SK-N-SH (cell line): ENCODE measurements around the gene RAB40A. TPM values are rescaled to one million over a fixed set of nuclear protein-coding genes. Genes with fewer than 3 reads are reported as not detected.

ENCODE experiments used
- CTCF ChIA-PET: fragments of 300-600, 350-600 bp; formaldehyde crosslinking; extraction: SDS; loops from one replicate; lab custom pipeline; 2021; lab: Yijun Ruan, JAX
- POLR2A ChIA-PET: fragments of 350-600 bp; sonication (Branson Sonifier 250); formaldehyde crosslinking; extraction: SDS; loops from one replicate; lab custom pipeline; 2020; ENCODE audit warnings: antibody characterized with exemption, inconsistent platforms; lab: Yijun Ruan, JAX
- DNase-seq: peaks from one replicate; pipeline ENCODE4 v3.0.0; 2012
- H2AFZ ChIP-seq: fragments of 200-600 bp; sonication (generic); 2 replicates; pipeline ENCODE4 v1.8.1; 2016; ENCODE audit warnings: antibody characterized with exemption, mild to moderate bottlenecking, low read depth
- H3F3A ChIP-seq: fragments of 200-600 bp; sonication (generic); replicated peaks from 2 replicates; pipeline ENCODE3; 2016; ENCODE audit warnings: antibody characterized with exemption, mild to moderate bottlenecking; ENCODE audit not compliant: insufficient read depth
- H3K27ac ChIP-seq, 2 experiments: fragments of 200-500 bp in 1 of 2; fragments of 200-600 bp in 1 of 2; sonication (Bioruptor generic) in 1 of 2; sonication (generic), shearing (Covaris generic) in 1 of 2; 2 replicates each; pipeline versions ENCODE4 v1.5.1 to v1.6.1; 2014 to 2016; ENCODE audit warnings: low read depth in 2 of 2, inconsistent platforms in 1 of 2, low read length in 1 of 2, mild to moderate bottlenecking in 1 of 2, mixed read lengths in 1 of 2
- H3K27me3 ChIP-seq: fragments of 200-600 bp; sonication (generic), shearing (Covaris generic); 2 replicates; pipeline ENCODE4 v1.6.1; 2016; ENCODE audit warnings: mixed run types; ENCODE audit not compliant: insufficient read depth
- H3K36me3 ChIP-seq, 2 experiments: fragments of 200-500 bp in 1 of 2; fragments of 200-600 bp in 1 of 2; sonication (Bioruptor generic) in 1 of 2; sonication (generic) in 1 of 2; replicated peaks in 1 of 2; 2 replicates each; pipeline versions ENCODE3 to v1.5.1; 2014 to 2016; ENCODE audit warnings: low read length in 1 of 2, mild to moderate bottlenecking in 1 of 2; ENCODE audit not compliant: insufficient read depth in 2 of 2, control insufficient read depth in 1 of 2
- H3K4me1 ChIP-seq, 2 experiments: fragments of 200-500 bp in 1 of 2; fragments of 200-600 bp in 1 of 2; sonication (Bioruptor generic) in 1 of 2; sonication (generic), shearing (Covaris generic) in 1 of 2; 2 replicates each; pipeline versions ENCODE4 v1.5.1 to v1.6.1; 2014 to 2016; ENCODE audit warnings: low read depth in 1 of 2, low read length in 1 of 2, mixed run types in 1 of 2; ENCODE audit not compliant: insufficient read depth in 2 of 2, control insufficient read depth in 1 of 2
- H3K4me2 ChIP-seq: fragments of 200-600 bp; sonication (generic), shearing (Covaris generic); 2 replicates; pipeline ENCODE4 v1.6.1; 2017; ENCODE audit warnings: mixed run types
- H3K4me3 ChIP-seq, 2 experiments: fragments of 200-500 bp in 1 of 2; fragments of 200-600 bp in 1 of 2; sonication (Bioruptor generic) in 1 of 2; sonication (generic), shearing (Covaris generic) in 1 of 2; 2 replicates each; pipeline versions ENCODE4 v1.5.1 to v1.8.1; 2014 to 2016; ENCODE audit warnings: low read depth in 2 of 2, inconsistent platforms in 1 of 2, low read length in 1 of 2, mild to moderate bottlenecking in 1 of 2, mixed read lengths in 1 of 2, moderate library complexity in 1 of 2
- H3K79me2 ChIP-seq: fragments of 200-600 bp; sonication (generic); 2 replicates; pipeline ENCODE4 v1.8.1; 2017; ENCODE audit warnings: mild to moderate bottlenecking; ENCODE audit not compliant: insufficient read depth
- H3K9ac ChIP-seq: fragments of 200-600 bp; sonication (generic); 2 replicates; pipeline ENCODE4 v1.6.1; 2017; ENCODE audit warnings: mixed run types
- H3K9me2 ChIP-seq: fragments of 200-600 bp; sonication (generic); 2 replicates; pipeline ENCODE4 v1.6.1; 2017; ENCODE audit warnings: mixed run types
- H3K9me3 ChIP-seq: fragments of 200-600 bp; sonication (generic); 2 replicates; pipeline ENCODE4 v1.6.1; 2017; ENCODE audit warnings: mixed run types, mild to moderate bottlenecking, moderate library complexity
- H4K20me1 ChIP-seq: fragments of 200-600 bp; sonication (generic); 2 replicates; pipeline ENCODE4 v1.6.1; 2017; ENCODE audit warnings: mild to moderate bottlenecking, mixed run types; ENCODE audit not compliant: insufficient read depth
- ELF1 ChIP-seq: IDR thresholded peaks from 2 replicates; pipeline ENCODE4 v1.4.0; 2012
- EZH2phosphoT487 ChIP-seq: fragments of 200-600 bp; sonication (generic); IDR thresholded peaks from 2 replicates; pipeline ENCODE4 v1.6.1; 2017; ENCODE audit warnings: low read depth, mixed run types, mild to moderate bottlenecking, antibody characterized with exemption, moderate library complexity, borderline replicate concordance
- FOSL2 ChIP-seq: IDR thresholded peaks from 2 replicates; pipeline ENCODE4 v1.4.0; 2012; ENCODE audit warnings: low read depth, mild to moderate bottlenecking, moderate library complexity, borderline replicate concordance
- FOXJ3 ChIP-seq: sonication (generic); formaldehyde crosslinking; IDR thresholded peaks from 2 replicates; pipeline ENCODE4 v1.5.1; 2020; ENCODE audit warnings: mild to moderate bottlenecking, missing genetic modification reagents
- FOXM1 ChIP-seq: IDR thresholded peaks from 2 replicates; pipeline ENCODE4 v1.4.0; 2012; ENCODE audit warnings: low read depth, mild to moderate bottlenecking
- GABPA ChIP-seq: IDR thresholded peaks from 2 replicates; pipeline ENCODE4 v1.4.0; 2012; ENCODE audit warnings: low read depth, mild to moderate bottlenecking
- GATA2 ChIP-seq: sonication (generic); formaldehyde crosslinking; IDR thresholded peaks from 2 replicates; pipeline ENCODE4 v1.5.0; 2020; ENCODE audit warnings: mild to moderate bottlenecking, missing genetic modification reagents
- JUND ChIP-seq: IDR thresholded peaks from 2 replicates; pipeline ENCODE4 v1.4.0; 2012
- MAX ChIP-seq: IDR thresholded peaks from 2 replicates; pipeline ENCODE4 v1.4.0; 2012; ENCODE audit warnings: low read depth
- MXI1 ChIP-seq: IDR thresholded peaks from 2 replicates; pipeline ENCODE4 v1.6.1; 2012; ENCODE audit warnings: mild to moderate bottlenecking, low read depth, low read length, improper control_type of control experiment
- NFIC ChIP-seq: IDR thresholded peaks from 2 replicates; pipeline ENCODE4 v1.4.0; 2012; ENCODE audit warnings: borderline replicate concordance
- NRF1 ChIP-seq: IDR thresholded peaks from 2 replicates; pipeline ENCODE4 v1.6.1; 2012; ENCODE audit warnings: low read depth, mild to moderate bottlenecking, low read length
- POLR2AphosphoS5 ChIP-seq: IDR thresholded peaks from 2 replicates; pipeline ENCODE4 v1.6.1; 2012; ENCODE audit warnings: low read depth, low read length
- RAD21 ChIP-seq: IDR thresholded peaks from 2 replicates; pipeline ENCODE4 v1.6.1; 2012; ENCODE audit warnings: mild to moderate bottlenecking, low read length
- SIN3A ChIP-seq: IDR thresholded peaks from 2 replicates; pipeline ENCODE4 v1.6.1; 2012; ENCODE audit warnings: low read depth, mild to moderate bottlenecking, low read length, moderate library complexity, borderline replicate concordance
- SMC3 ChIP-seq: IDR thresholded peaks from 2 replicates; pipeline ENCODE4 v1.6.1; 2012; ENCODE audit warnings: low read depth, low read length, improper control_type of control experiment
- TAF1 ChIP-seq: IDR thresholded peaks from 2 replicates; pipeline ENCODE4 v1.6.1; 2012; ENCODE audit warnings: low read depth, mild to moderate bottlenecking, low read length, moderate library complexity, borderline replicate concordance
- TCF12 ChIP-seq: IDR thresholded peaks from 2 replicates; pipeline ENCODE4 v1.4.0; 2012
- TEAD4 ChIP-seq: IDR thresholded peaks from 2 replicates; pipeline ENCODE4 v1.4.0; 2012; ENCODE audit warnings: mild to moderate bottlenecking, borderline replicate concordance; ENCODE audit not compliant: insufficient read depth
- WGBS: methylation state at CpG from one replicate; pipeline ENCODE4 v1.1.6; 2017; ENCODE audit warnings: low lambda C conversion rate; 5-methylcytosine and 5-hydroxymethylcytosine counted together
- polyA plus RNA-seq, 3 experiments: library from polyadenylated mRNA; depleted of rRNA; stranded (reverse); fragments of >200 nt; gene quantifications; 2 replicates each; pipeline ENCODE4 v1.2.3, GENCODE V29; 2012
- TF ChIP-seq, protein P1 (sequence below): fragments of 150-350 bp; IDR thresholded peaks from 2 replicates; pipeline ENCODE4 v1.6.1; 2017; ENCODE audit warnings: antibody characterized with exemption, low read length, low read depth, borderline replicate concordance
- TF ChIP-seq, protein P2 (sequence below): IDR thresholded peaks from 2 replicates; pipeline ENCODE4 v1.4.0; 2012; ENCODE audit warnings: low read depth, borderline replicate concordance

RAB40A gene
- polyA plus RNA-seq, 1 of the 3 experiments (the other 2 are of a cell fraction), result 0.30 TPM

GRCh38 chrX:103523605-103524004 is 4.3 kb upstream of the RAB40A start:
- Histone ChIP-seq H3K4me1 (no peaks in the 10 kb centered on the region), H2AFZ (no peak overlapping the region), H3K27me3 (no peaks in the 10 kb centered on the region), H3K4me2 (no peak overlapping the region), H4K20me1 (no peaks in the 10 kb centered on the region), H3K9me2 (no peaks in the 10 kb centered on the region), H3K4me3 (no peak overlapping the region), H3K79me2 (no peaks in the 10 kb centered on the region), H3K9me3 (no peaks in the 10 kb centered on the region), H3K27ac (no peak overlapping the region), H3K36me3 (no peaks in the 10 kb centered on the region), H3K9ac (no peak overlapping the region), H3F3A (no peaks in the 10 kb centered on the region)
- ChIA-PET CTCF (interaction anchor here (1.0 to 2.2 kb wide), 3 partner anchors 10 to 294 kb away, joined by 3 to 7 read pairs (median 3); no protein-coding TSS in a partner anchor), POLR2A (no interaction called here)
- DNase-seq, result no peak
- TF ChIP-seq GATA2, result no peak
- WGBS, result 37% methylated on average over 2 of the region's 2 CpGs

DNA sequence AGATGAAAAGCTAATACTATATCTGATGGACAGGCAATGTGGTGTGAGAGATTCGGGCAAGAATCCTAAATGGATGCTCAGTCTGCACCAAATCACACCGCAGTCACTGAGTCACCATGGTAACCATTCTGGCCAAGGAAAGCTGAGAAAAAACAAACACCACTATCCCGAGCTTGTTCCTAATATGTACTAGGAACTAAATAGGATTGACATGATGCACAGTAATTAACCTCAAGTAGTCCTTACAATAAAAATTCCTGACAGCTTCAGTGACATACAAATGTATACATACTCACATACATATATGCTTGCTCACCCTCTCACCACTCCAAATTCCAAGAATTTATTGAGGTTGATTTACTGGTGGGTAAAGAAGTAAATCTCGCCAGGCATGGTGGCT is 1.1 kb upstream of the RAB40A start:
- 14% methylated on average over 4 of the region's 4 CpGs for WGBS
- no peaks in the 10 kb centered on the region for H3K79me2 ChIP-seq

DNA sequence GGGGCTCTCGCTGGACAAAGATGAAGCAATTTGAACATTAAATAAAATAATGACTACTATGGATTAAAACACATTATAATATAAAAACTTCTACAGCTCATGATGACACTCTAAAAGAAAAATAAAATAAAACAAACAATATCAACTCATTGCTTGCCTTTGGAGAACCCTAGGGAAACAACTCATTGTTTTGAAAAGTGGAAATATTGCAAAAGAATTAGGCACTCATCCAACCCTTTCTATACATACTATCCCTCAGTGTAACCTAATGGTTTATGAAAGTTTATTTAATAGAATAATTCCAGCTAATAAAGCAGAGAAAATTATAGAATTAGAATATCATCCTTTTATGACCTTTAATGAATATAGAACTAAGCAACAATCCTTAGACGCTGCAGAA is 718 bp downstream of the RAB40A start:
- no peaks in the 10 kb centered on the region for H4K20me1 ChIP-seq
- H3K4me2 ChIP-seq, result no peak overlapping the region
- H3K4me1 ChIP-seq, result no peaks in the 10 kb centered on the region
- no peak overlapping the region for H3K27ac ChIP-seq
- H3K27me3 ChIP-seq, result no peaks in the 10 kb centered on the region
- ChIA-PET CTCF (interaction anchor here (1.1 to 1.8 kb wide), 2 partner anchors 10 to 111 kb away, joined by 3 to 5 read pairs; no protein-coding TSS in a partner anchor), POLR2A (no interaction called here)
- H3K4me3 ChIP-seq, result no peak overlapping the region
- 63% methylated on average over 2 of the region's 2 CpGs for WGBS
- H3K9ac ChIP-seq, result no peak overlapping the region
- TF ChIP-seq SIN3A (no peak), MXI1 (no peak), MAX (no peak), FOXM1 (no peak), TCF12 (no peak), RAD21 (no peak), TEAD4 (no peak), NFIC (no peak), NRF1 (no peak), JUND (no peak), FOXJ3 (CRISPR knock-in tag) (no peak), SMC3 (no peak), ELF1 (no peak), POLR2AphosphoS5 (no peak), FOSL2 (no peak), GABPA (no peak), TAF1 (no peak)
- TF ChIP-seq, protein P1, sequence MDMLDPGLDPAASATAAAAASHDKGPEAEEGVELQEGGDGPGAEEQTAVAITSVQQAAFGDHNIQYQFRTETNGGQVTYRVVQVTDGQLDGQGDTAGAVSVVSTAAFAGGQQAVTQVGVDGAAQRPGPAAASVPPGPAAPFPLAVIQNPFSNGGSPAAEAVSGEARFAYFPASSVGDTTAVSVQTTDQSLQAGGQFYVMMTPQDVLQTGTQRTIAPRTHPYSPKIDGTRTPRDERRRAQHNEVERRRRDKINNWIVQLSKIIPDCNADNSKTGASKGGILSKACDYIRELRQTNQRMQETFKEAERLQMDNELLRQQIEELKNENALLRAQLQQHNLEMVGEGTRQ, result no peak
- no peaks in the 10 kb centered on the region for H3K79me2 ChIP-seq
- H2AFZ ChIP-seq, result no peak overlapping the region
- no peak for DNase-seq
- no peaks in the 10 kb centered on the region for H3F3A ChIP-seq
- no peaks in the 10 kb centered on the region for H3K9me2 ChIP-seq
- H3K9me3 ChIP-seq, result no peaks in the 10 kb centered on the region
- H3K36me3 ChIP-seq, result no peaks in the 10 kb centered on the region

More for the DNA sequence above, 1.1 kb upstream of the RAB40A start:
- ChIA-PET POLR2A (no interaction called here), CTCF (interaction anchor here (1.2 kb wide), 1 partner anchor 13 kb away, joined by 8 read pairs; no protein-coding TSS in a partner anchor)
- Histone ChIP-seq H3K9me3 (no peaks in the 10 kb centered on the region), H3K4me2 (no peak overlapping the region), H3K27me3 (no peaks in the 10 kb centered on the region), H3K9ac (no peak overlapping the region), H2AFZ (no peak overlapping the region), H4K20me1 (no peaks in the 10 kb centered on the region), H3F3A (no peaks in the 10 kb centered on the region), H3K27ac (no peak overlapping the region), H3K4me1 (no peaks in the 10 kb centered on the region), H3K9me2 (no peaks in the 10 kb centered on the region), H3K4me3 (no peak overlapping the region), H3K36me3 (no peaks in the 10 kb centered on the region)
- no peak for TF ChIP-seq MXI1
- TF ChIP-seq EZH2phosphoT487, result no peak
- TF ChIP-seq FOXJ3 (CRISPR knock-in tag), result no peak
- no peak for TF ChIP-seq FOSL2
- TF ChIP-seq, protein P2, sequence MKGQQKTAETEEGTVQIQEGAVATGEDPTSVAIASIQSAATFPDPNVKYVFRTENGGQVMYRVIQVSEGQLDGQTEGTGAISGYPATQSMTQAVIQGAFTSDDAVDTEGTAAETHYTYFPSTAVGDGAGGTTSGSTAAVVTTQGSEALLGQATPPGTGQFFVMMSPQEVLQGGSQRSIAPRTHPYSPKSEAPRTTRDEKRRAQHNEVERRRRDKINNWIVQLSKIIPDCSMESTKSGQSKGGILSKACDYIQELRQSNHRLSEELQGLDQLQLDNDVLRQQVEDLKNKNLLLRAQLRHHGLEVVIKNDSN, result no peak
- no peak for TF ChIP-seq TEAD4
- no peak for DNase-seq
